ENCODE results near the gene AUTS2. TPM values are rescaled to one million over a fixed set of nuclear protein-coding genes. Genes with fewer than 3 reads are reported as not detected.

Gene AUTS2
- polyA plus RNA-seq, 1 experiment = 0.54 TPM

DNA sequence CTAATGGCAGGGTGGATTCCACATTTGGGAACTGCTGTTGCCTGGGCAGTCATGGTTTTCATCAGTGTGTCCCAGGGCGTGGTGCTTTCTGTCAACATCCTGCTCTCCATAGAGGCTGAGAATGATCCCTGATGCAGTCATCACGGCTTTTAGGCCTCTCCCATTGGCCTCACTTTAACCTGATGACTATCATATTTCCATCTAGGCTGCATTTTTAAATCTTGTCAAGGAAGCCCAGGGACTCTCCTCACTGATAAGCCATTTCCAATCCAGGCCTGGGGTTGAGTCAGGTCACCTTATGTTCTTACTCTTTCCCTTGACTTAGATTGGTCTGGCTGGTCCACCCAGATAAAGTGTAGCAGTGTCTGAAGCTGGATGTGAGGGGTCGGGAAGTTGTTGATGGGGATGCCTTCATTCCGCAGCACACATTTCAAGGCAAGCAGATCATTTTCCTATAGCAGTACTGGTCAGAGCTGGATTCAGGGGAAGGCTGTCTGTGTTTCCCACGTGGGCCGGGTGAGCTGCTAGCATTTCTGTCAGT, 177.0 kb downstream of the AUTS2 start:
- no peak for TF ChIP-seq CTCF (IDR thresholded peaks at IDR 0.05; ENCODE audit: insufficient read depth, low read depth, low read length)
- Histone ChIP-seq H3K27me3 (ENCODE audit: control insufficient read depth, insufficient read depth, low read length) (no peaks in the 10 kb centered on the region), H3K4me3 (ENCODE audit: low read depth, low read length) (no peak overlapping the region), H3K36me3 (ENCODE audit: control insufficient read depth, insufficient read depth, low read length) (no peaks in the 10 kb centered on the region)
- CTCF ChIA-PET = no interaction called here
- POLR2A ChIA-PET = no interaction called here
- no peak for DNase-seq (ENCODE audit: low read depth)

- Histone ChIP-seq H3K27me3 (ENCODE audit: control insufficient read depth, insufficient read depth, low read length) (no peaks in the 10 kb centered on the region), H3K36me3 (ENCODE audit: control insufficient read depth, insufficient read depth, low read length) (no peaks in the 10 kb centered on the region), H3K4me3 (ENCODE audit: low read depth, low read length) (no peak overlapping the region)
- TF ChIP-seq CTCF (IDR thresholded peaks at IDR 0.05; ENCODE audit: insufficient read depth, low read depth, low read length) = no peak
- no peak for DNase-seq (ENCODE audit: low read depth)
- ChIA-PET POLR2A (no interaction called here), CTCF (no interaction called here)
Measured at GRCh38 chr7:69776611-69777010, 178.3 kb downstream of the AUTS2 start.

DNA sequence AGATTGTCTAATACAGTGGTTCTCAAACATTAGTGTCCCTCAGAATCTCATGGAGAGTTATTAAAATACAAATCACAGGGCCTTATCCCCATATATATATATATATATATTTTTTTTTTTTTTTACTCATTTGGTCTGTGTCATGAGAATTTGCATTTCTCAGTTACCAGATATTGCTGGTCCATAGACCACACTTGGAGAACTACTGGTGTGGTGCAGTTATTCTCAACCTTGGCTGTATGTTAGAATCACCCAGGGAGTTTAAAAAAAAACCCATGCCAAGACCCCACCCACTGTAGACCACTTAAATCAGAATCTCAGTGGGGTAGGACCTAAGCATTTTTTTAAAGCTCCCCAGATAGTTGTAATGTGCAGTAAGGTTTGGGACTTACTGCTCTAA, 179.9 kb downstream of the AUTS2 start:
- Histone ChIP-seq H3K27me3 (ENCODE audit: control insufficient read depth, insufficient read depth, low read length) (no peaks in the 10 kb centered on the region), H3K36me3 (ENCODE audit: control insufficient read depth, insufficient read depth, low read length) (no peaks in the 10 kb centered on the region), H3K4me3 (ENCODE audit: low read depth, low read length) (no peak overlapping the region)
- POLR2A ChIA-PET = no interaction called here
- TF ChIP-seq CTCF (IDR thresholded peaks at IDR 0.05; ENCODE audit: insufficient read depth, low read depth, low read length) = no peak
- DNase-seq (ENCODE audit: low read depth) = no peak
- CTCF ChIA-PET = no interaction called here

DNA sequence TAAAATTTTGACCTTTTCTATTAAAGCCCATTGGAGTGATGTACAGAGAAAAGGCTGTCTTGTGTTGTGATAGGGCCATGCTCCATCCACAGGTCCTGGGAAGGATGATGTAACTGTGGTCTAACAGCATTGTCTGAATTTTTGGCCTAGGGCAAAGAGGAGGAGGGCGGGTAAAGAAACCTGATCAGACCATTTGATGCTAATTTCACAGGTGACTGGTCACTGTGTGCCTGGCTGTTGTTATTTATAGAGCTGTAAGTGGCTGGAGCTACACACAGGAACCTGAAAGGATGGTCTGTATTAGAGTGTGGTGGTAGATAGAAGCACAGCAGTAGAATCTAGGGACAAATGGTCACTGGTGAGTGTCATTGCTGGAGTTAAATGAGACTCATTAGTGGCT, 182.1 kb downstream of the AUTS2 start:
- TF ChIP-seq CTCF (IDR thresholded peaks at IDR 0.05; ENCODE audit: insufficient read depth, low read depth, low read length) = no peak
- ChIA-PET CTCF (no interaction called here), POLR2A (no interaction called here)
- DNase-seq (ENCODE audit: low read depth) = no peak
- Histone ChIP-seq H3K27me3 (ENCODE audit: control insufficient read depth, insufficient read depth, low read length) (no peaks in the 10 kb centered on the region), H3K4me3 (ENCODE audit: low read depth, low read length) (no peak overlapping the region), H3K36me3 (ENCODE audit: control insufficient read depth, insufficient read depth, low read length) (no peaks in the 10 kb centered on the region)

DNA sequence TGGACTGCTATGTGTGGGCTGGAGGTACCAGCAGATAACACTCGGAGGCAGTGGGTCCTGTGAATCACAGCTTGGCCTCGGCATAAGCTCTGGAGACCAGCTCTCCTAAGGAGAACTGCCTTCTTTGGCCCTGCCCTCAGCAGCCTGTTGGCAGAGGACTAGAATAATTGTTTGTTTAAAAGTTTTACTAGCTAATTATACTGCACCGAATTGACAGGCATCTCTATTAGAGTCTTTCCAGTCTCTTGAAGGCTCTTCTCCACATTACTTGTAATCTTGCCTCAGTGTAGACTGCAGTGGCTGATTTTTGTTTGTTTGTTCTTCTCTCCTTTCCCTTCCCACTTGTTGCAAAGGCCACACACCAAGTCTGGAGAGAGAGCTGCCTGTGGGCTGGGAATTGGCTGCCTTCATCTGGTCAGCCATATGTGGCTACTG, 183.2 kb downstream of the AUTS2 start:
- DNase-seq (ENCODE audit: low read depth) = no peak
- ChIA-PET CTCF (interaction anchor here (0.5 kb wide), 1 partner anchor 224 kb away, joined by 3 read pairs; no protein-coding TSS in a partner anchor), POLR2A (no interaction called here)
- Histone ChIP-seq H3K27me3 (ENCODE audit: control insufficient read depth, insufficient read depth, low read length) (no peaks in the 10 kb centered on the region), H3K4me3 (ENCODE audit: low read depth, low read length) (no peak overlapping the region), H3K36me3 (ENCODE audit: control insufficient read depth, insufficient read depth, low read length) (no peaks in the 10 kb centered on the region)
- no peak for TF ChIP-seq CTCF (IDR thresholded peaks at IDR 0.05; ENCODE audit: insufficient read depth, low read depth, low read length)

All from BJ (cell line).